GM21619 (cell line): ENCODE results near the gene PLEKHA8.

Experiments
- ATAC-seq: cut with Tn5 transposase; IDR thresholded peaks from one replicate; pipeline ENCODE4 v1.9.1; 2021; ENCODE audit not compliant: unreplicated experiment

Gene PLEKHA8

GRCh38 chr7:30023524-30023923, 4.7 kb upstream of the PLEKHA8 start:
- no peak for ATAC-seq

GRCh38 chr7:30026229-30027064, 1.8 kb upstream of the PLEKHA8 start, which contains the start of gene FKBP14:
FKBP14 (minus strand) TSS chr7:30026702; CDS start chr7:30026508, 194 bp downstream.
- ATAC-seq = peak; percentile 72

GRCh38 chr7:30027065-30027456, 1.2 kb upstream of the PLEKHA8 start:
- ATAC-seq = no peak

- ATAC-seq = peak; percentile 1
These were observed 434 bp upstream of the PLEKHA8 start for GRCh38 chr7:30027740-30028215.

- peak; percentile 15 for ATAC-seq
These were observed 780 bp downstream of the PLEKHA8 start for GRCh38 chr7:30028749-30029635.

GRCh38 chr7:30029696-30030095, 1.5 kb downstream of the PLEKHA8 start:
- ATAC-seq = no peak

- no peak for ATAC-seq
These were observed 4.3 kb downstream of the PLEKHA8 start for GRCh38 chr7:30032310-30033125.

- ATAC-seq = no peak
These were observed 6.3 kb downstream of the PLEKHA8 start for GRCh38 chr7:30034501-30034900.

GRCh38 chr7:30036220-30036619, 8.0 kb downstream of the PLEKHA8 start:
- no peak for ATAC-seq

GRCh38 chr7:30038196-30038980, 10.2 kb downstream of the PLEKHA8 start:
- no peak for ATAC-seq

- ATAC-seq = no peak
These were observed 12.7 kb downstream of the PLEKHA8 start for GRCh38 chr7:30040938-30041337.

- ATAC-seq = no peak
These were observed 13.5 kb downstream of the PLEKHA8 start for GRCh38 chr7:30041526-30042269.

GRCh38 chr7:30046127-30046770, 18.0 kb downstream of the PLEKHA8 start:
- ATAC-seq = no peak

GRCh38 chr7:30047124-30047523, 18.9 kb downstream of the PLEKHA8 start:
- ATAC-seq = no peak

- ATAC-seq = no peak
These were observed 20.4 kb downstream of the PLEKHA8 start for GRCh38 chr7:30048582-30048981.

- ATAC-seq = no peak
These were observed 21.0 kb downstream of the PLEKHA8 start for GRCh38 chr7:30049173-30049572.

- ATAC-seq = no peak
These were observed 24.9 kb downstream of the PLEKHA8 start for GRCh38 chr7:30053068-30053467.

- ATAC-seq = no peak
These were observed 29.5 kb downstream of the PLEKHA8 start for GRCh38 chr7:30057741-30058140.

- peak; percentile 77 for ATAC-seq
These were observed 33.6 kb downstream of the PLEKHA8 start for GRCh38 chr7:30061786-30062185.
